Measurements from ENCODE around the gene GALNT12.

DNA sequence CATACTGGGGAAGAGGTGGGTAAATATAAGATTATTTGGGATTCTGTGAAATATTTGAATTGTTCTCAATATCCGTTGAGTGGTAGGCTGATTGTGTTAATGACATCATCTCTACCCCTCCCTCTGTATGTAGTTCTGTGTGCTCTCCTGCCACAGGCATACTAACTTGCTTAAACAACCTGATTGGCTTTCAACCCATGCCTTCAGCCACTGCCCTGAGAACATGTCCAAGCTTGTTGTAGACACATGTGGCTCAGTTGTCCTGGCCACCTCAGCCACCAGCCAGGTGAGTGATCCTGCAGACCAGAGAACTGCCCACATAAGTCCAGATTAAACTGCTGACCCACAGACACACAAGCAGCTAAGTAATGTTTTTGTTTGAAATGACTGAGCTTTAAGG is 42.2 kb upstream of the GALNT12 start:
- no peak for TF ChIP-seq POLR2A (IDR thresholded peaks at IDR 0.05; ENCODE audit: low read length)
- no peak for TF ChIP-seq GATA1 (IDR thresholded peaks at IDR 0.05; ENCODE audit: low read depth, low read length)
